Peyer's patch (tissue), 4 donors: ENCODE data around the gene ETFBKMT.

Experiments used
- POLR2A ChIP-seq, 2 donors: fragments of 450-650 bp; IDR thresholded peaks; one replicate each; pipeline ENCODE4 v1.5.1; 2017; ENCODE audit warnings: antibody characterized with exemption in 2 of 2, mild to moderate bottlenecking in 2 of 2, moderate library complexity in 2 of 2
- TF ChIP-seq, protein P1 (sequence below), 6 experiments: fragments of 450-650 bp in 4 of 6; fragments of 200-600 bp in 2 of 6; sonication (generic) in 1 of 6; IDR thresholded peaks; one replicate each; pipeline ENCODE4 v1.5.1; 2017 to 2019; ENCODE audit warnings: antibody characterized with exemption in 6 of 6, mild to moderate bottlenecking in 3 of 6, moderate library complexity in 1 of 6

DNA sequence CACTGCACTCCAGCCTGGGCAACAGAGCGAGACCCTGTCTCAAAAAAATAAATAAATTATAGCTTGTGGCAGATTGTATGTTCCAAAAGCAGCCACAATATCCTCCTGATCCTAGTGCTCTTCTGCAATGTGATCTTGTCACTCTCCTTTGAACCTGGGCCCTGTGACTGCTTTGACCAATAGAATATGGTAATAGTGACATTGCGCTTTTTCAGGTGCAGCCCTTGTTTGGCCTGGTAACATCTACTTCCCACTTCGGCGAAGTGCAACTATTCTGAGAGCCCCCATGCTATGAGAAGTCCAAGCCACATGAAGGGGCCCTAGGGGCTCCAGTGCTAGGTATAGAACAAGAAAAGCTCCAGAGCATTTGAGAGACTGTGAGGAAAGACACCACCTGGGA is 37.5 kb upstream of the ETFBKMT start:
- no peak for TF ChIP-seq POLR2A (IDR thresholded peaks at IDR 0.05)
- TF ChIP-seq, protein P1, sequence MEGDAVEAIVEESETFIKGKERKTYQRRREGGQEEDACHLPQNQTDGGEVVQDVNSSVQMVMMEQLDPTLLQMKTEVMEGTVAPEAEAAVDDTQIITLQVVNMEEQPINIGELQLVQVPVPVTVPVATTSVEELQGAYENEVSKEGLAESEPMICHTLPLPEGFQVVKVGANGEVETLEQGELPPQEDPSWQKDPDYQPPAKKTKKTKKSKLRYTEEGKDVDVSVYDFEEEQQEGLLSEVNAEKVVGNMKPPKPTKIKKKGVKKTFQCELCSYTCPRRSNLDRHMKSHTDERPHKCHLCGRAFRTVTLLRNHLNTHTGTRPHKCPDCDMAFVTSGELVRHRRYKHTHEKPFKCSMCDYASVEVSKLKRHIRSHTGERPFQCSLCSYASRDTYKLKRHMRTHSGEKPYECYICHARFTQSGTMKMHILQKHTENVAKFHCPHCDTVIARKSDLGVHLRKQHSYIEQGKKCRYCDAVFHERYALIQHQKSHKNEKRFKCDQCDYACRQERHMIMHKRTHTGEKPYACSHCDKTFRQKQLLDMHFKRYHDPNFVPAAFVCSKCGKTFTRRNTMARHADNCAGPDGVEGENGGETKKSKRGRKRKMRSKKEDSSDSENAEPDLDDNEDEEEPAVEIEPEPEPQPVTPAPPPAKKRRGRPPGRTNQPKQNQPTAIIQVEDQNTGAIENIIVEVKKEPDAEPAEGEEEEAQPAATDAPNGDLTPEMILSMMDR (IDR thresholded peaks at IDR 0.05): no peak
